IPS-20b (cell line): Measurements from ENCODE around the gene GON7.
"Not testable (repeated sequence)": the region's sequence is repeated elsewhere in the genome, so short reads cannot be mapped to it uniquely, and the experiment has no call there.

Experiments
- H3K27ac ChIP-seq: one replicate; pipeline ENCODE4 v1.5.1; 2013; ENCODE audit warnings: low read length
- H3K27me3 ChIP-seq: 2 replicates; pipeline ENCODE4 v1.6.1; 2013; ENCODE audit warnings: mild to moderate bottlenecking, low read length, inconsistent platforms; ENCODE audit not compliant: insufficient read depth
- H3K36me3 ChIP-seq: 2 replicates; pipeline ENCODE4 v1.6.1; 2013; ENCODE audit warnings: low read depth, mild to moderate bottlenecking, inconsistent platforms, low read length, moderate library complexity; ENCODE audit not compliant: insufficient read depth
- H3K4me1 ChIP-seq: 2 replicates; pipeline ENCODE4 v1.6.1; 2013; ENCODE audit warnings: mild to moderate bottlenecking, control low read depth, inconsistent platforms, low read length, moderate library complexity; ENCODE audit not compliant: insufficient read depth
- H3K4me3 ChIP-seq: 2 replicates; pipeline ENCODE4 v1.5.1; 2013; ENCODE audit warnings: mild to moderate bottlenecking, low read length, inconsistent platforms
- H3K9ac ChIP-seq: 2 replicates; pipeline ENCODE4 v1.6.1; 2013; ENCODE audit warnings: low read depth, mild to moderate bottlenecking, inconsistent platforms, low read length, moderate library complexity
- H3K9me3 ChIP-seq: 2 replicates; pipeline ENCODE4 v1.6.1; 2013; ENCODE audit warnings: mild to moderate bottlenecking, low read depth, low read length, inconsistent platforms; ENCODE audit not compliant: insufficient read depth

GON7 gene

GRCh38 chr14:93186956-93187355 lies 19.9 kb downstream of the GON7 start:
- H3K27me3 ChIP-seq, result no peaks in the 10 kb centered on the region
- H3K4me3 ChIP-seq, result no peak overlapping the region
- H3K4me1 ChIP-seq, result no peaks in the 10 kb centered on the region; the same call in 1 of the 2 replicates
- H3K9ac ChIP-seq, result no peak overlapping the region
- H3K9me3 ChIP-seq, result no peaks in the 10 kb centered on the region
- H3K27ac ChIP-seq, result no peak overlapping the region
- H3K36me3 ChIP-seq, result peaks cover 34% of the 10 kb centered on the region

GRCh38 chr14:93186466-93186865 lies 20.4 kb downstream of the GON7 start:
- Histone ChIP-seq H3K4me3 (0 out of 2 replicates have a peak overlapping the region, but pooled peaks have one; percentile 5), H3K27me3 (no peaks in the 10 kb centered on the region), H3K4me1 (no peaks in the 10 kb centered on the region; the same call in 1 of the 2 replicates), H3K9ac (no peak overlapping the region), H3K27ac (no peak overlapping the region), H3K36me3 (peaks cover 34% of the 10 kb centered on the region), H3K9me3 (no peaks in the 10 kb centered on the region)

DNA sequence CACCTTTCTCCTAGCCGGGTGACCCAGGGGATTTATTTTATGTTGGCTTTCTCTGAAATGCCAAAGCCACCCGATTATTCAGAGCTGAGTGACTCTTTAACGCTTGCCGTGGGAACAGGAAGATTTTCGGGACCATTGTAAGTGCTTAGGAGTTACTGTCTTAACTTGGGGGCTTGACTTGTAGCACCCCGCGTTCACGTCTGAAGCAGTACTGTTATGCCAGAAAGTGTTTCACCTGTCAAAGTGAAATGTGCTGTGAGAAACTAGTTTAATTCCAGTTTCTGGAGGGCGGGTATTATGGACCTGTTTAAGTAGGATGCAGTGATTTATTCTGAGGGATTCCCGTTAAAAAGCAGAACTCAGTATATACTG lies 21.5 kb downstream of the GON7 start:
- Histone ChIP-seq H3K27ac (peak overlapping the region; percentile 62), H3K36me3 (peaks cover 31% of the 10 kb centered on the region), H3K27me3 (no peaks in the 10 kb centered on the region)

GRCh38 chr14:93184391-93185348 lies 22.2 kb downstream of the GON7 start, which contains the start of the genes LYSET and MOAP1:
Gene LYSET (plus strand): TSS chr14:93185317. CDS start chr14:93185406, 89 bp downstream.
Gene MOAP1 (minus strand): TSS chr14:93184897. CDS start chr14:93184242, 655 bp downstream.
- Histone ChIP-seq H3K36me3 (peaks cover 31% of the 10 kb centered on the region), H3K4me1 (no peaks in the 10 kb centered on the region; the same call in 1 of the 2 replicates), H3K4me3 (peak within 1 kb of the TSS; percentile 85), H3K9ac (peak within 1 kb of the TSS; percentile 85; the same call in 1 of the 2 replicates), H3K9me3 (no peaks in the 10 kb centered on the region), H3K27me3 (no peaks in the 10 kb centered on the region), H3K27ac (peak within 1 kb of the TSS; percentile 62)

More for the DNA sequence above, 21.5 kb downstream of the GON7 start:
- Histone ChIP-seq H3K9ac (peak overlapping the region; percentile 79; the same call in 1 of the 2 replicates), H3K4me1 (no peaks in the 10 kb centered on the region; the same call in 1 of the 2 replicates), H3K4me3 (peak overlapping the region; percentile 85), H3K9me3 (no peaks in the 10 kb centered on the region)

DNA sequence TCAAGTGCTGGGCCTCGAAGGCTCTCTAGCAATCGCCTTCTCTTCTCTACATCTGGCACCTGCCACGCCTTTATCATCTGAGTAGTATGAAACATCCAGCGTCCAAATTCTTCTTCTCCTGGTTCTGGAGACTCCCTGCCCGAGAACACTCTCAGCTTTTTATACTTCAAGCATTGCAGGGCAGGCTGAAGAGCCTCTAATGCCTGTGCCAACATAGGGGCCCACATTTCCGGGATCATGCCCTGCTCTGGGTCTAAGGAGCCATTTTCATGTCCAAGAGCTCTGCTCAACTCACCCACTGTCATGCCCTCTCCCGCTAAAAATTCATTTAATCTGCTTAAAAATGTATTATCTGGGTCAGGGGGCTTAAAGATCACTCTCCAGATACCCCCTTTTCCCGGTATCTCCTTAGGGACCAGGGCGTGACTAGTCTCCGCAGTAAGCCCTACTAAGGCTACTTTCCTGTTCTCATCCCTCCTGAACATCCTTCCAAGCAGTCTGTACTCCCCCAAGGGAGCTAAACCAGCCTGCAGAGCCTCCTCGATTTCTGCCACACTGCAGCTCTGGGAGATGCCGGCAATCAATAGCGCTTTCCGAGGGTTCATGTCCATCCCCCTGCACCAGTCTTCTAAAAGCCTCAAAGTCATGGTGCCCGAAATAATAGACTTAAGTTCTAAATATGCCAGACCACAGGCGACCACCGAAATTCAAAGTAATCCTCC lies 23.1 kb downstream of the GON7 start:
- Histone ChIP-seq H3K4me3 (peak overlapping the region; percentile 85), H3K27ac (no peak overlapping the region)

DNA sequence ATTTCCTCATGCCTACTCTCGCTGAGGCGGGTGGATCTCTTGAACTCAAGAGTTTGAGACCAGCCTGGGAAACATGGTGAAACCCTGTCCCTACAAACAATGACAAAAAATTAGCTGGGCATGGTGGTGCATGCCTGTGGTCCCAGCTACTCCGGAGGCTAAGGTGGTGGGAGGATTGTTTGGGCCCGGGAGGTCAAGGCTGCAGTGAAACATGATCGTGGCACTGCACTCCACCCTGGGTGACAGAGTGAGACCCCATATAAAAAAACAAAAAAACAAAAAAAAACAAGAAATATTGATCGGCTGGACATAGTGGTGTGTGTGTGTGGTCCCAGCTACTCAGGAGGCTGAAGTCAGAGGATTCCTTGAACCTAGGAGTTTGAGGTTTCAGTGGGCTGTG lies 31.4 kb downstream of the GON7 start:
- Histone ChIP-seq H3K36me3 (no peaks in the 10 kb centered on the region), H3K4me1 (no peaks in the 10 kb centered on the region), H3K4me3 (no peak overlapping the region), H3K9ac (no peak overlapping the region), H3K9me3 (no peaks in the 10 kb centered on the region), H3K27ac (no peak overlapping the region), H3K27me3 (no peaks in the 10 kb centered on the region)

More for the DNA sequence above, 23.1 kb downstream of the GON7 start:
- Histone ChIP-seq H3K36me3 (peaks cover 27% of the 10 kb centered on the region), H3K27me3 (no peaks in the 10 kb centered on the region), H3K4me1 (no peaks in the 10 kb centered on the region; the same call in 1 of the 2 replicates), H3K9me3 (no peaks in the 10 kb centered on the region), H3K9ac (peak overlapping the region; percentile 85; the same call in 1 of the 2 replicates)

DNA sequence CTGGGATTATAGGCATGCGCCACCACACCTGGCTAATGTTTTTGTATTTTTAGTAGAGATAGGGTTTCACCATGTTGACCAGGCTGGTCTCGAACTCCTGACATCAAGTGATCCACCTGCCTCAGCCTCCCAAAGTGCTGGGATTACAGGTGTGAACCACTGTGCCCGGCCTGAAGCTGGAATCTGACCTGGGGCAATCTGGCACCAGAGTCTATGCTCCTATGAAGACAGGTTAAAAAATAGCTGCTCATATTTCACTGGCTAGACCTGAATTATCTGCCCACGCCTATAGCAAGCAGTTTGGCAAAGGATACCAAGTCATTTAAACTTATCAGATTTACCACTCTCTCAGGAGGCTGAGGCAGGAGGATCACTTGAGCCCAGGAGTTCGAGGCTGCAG lies 32.1 kb downstream of the GON7 start:
- H3K9ac ChIP-seq, H3K4me3 ChIP-seq, H3K27ac ChIP-seq, H3K4me1 ChIP-seq, H3K36me3 ChIP-seq, H3K27me3 ChIP-seq, H3K9me3 ChIP-seq: not testable (repeated sequence)

DNA sequence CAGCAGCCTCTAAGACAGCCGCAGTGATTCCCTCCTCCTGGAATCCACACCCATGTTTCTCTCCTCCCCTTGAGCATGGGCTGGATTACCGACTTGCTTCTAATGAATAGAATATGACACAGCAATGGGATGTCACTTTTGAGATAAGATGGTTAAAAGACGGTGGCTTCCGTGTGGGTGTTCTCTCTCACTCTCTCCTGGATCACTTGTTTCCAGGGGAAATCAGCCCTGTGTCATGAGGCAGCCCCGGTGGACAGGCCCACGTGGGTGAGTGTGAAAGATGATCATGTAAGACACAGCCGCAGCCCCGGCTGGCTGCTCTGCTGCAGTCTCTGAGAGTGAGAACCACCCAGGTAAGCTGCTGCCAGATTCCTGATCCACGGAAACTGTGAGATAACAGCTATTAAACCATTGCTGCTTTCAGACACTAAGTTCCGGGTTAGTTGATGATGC lies 32.9 kb downstream of the GON7 start:
- Histone ChIP-seq H3K36me3 (no peaks in the 10 kb centered on the region), H3K27ac (no peak overlapping the region), H3K4me1 (no peaks in the 10 kb centered on the region), H3K4me3 (no peak overlapping the region), H3K9ac (no peak overlapping the region), H3K27me3 (no peaks in the 10 kb centered on the region), H3K9me3 (no peaks in the 10 kb centered on the region)

- no peak overlapping the region for H3K27ac ChIP-seq
- H3K36me3 ChIP-seq, result no peaks in the 10 kb centered on the region
- no peak overlapping the region for H3K9ac ChIP-seq
- no peaks in the 10 kb centered on the region for H3K4me1 ChIP-seq
- H3K27me3 ChIP-seq, result no peaks in the 10 kb centered on the region
- H3K4me3 ChIP-seq, result no peak overlapping the region
- H3K9me3 ChIP-seq, result no peaks in the 10 kb centered on the region
These were observed 35.5 kb downstream of the GON7 start for GRCh38 chr14:93171376-93171775.

DNA sequence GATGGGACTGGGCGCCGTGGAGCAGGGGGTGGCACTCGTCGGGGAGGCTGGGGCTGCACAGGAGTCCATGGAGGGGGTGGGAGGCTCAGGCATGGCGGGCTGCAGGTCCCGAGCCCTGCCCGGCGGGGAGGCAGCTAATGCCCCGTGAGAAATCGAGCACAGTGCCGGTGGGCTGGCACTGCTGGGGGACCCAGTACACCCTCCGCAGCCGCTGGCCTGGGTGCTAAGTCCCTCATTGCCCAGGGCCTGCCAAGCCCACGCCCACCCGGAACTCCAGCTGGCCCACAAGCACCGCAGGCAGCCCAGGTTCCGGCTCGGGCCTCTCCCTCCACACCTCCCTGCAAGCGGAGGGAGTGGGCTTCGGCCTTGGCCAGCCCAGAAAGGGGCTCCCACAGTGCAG lies 36.7 kb downstream of the GON7 start:
- H3K27me3 ChIP-seq, H3K9me3 ChIP-seq, H3K27ac ChIP-seq, H3K9ac ChIP-seq, H3K4me1 ChIP-seq, H3K36me3 ChIP-seq, H3K4me3 ChIP-seq: not testable (repeated sequence)

DNA sequence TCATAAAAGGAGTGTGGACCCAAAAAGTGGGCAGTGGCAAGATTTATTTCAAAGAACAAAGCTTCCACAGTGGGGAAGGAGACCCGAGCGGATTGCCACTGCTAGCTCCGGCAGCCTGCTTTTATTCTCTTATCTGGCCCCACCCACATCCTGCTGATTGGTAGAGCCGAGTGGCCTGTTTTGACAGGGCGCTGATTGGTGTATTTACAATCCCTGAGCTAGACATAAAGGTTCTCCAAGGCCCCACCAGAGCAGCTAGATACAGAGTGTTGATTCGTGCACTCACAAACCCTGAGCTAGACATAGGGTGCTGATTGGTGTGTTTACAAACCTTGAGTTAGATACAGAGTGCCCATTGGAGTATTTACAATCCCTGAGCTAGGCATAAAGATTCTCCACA lies 37.2 kb downstream of the GON7 start:
- H3K27me3 ChIP-seq, H3K9ac ChIP-seq, H3K4me3 ChIP-seq, H3K36me3 ChIP-seq, H3K4me1 ChIP-seq, H3K9me3 ChIP-seq, H3K27ac ChIP-seq: not testable (repeated sequence)
